Stimulated activated CD8-positive, alpha-beta memory T cell treated with anti-CD3 and anti-CD28 coated beads, Interleukin-4, amount 100 ng/mL, for 1 hour (primary cell): ENCODE results near the gene ANO10.
"Not testable (repeated sequence)": the region's sequence is repeated elsewhere in the genome, so short reads cannot be mapped to it uniquely, and the experiment has no call there.

ENCODE experiments used
- DNase-seq, 2 donors: peaks; one replicate each; pipeline ENCODE4 v3.0.0-alpha.2; 2020; ENCODE audit warnings: low read depth in 2 of 2, low spot score in 1 of 2

Gene ANO10

DNA sequence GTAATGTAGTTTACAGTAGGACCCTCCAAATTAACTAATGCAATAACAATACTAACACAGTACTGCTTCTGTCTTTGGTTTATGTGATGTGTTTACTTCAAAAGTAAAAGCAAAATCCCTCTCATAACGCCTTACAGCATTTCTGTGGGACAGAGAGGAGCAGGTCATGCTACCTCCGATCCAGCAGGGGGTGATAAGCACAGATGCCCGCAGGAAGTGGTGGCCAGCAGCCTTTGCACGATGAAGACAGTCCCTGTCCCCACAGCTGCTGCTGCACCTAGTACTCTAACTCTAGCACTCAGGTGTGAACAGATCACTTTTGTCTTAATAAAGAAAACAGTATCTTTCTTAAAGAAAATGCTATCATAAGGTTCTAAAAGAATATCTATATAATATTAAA lies 38.3 kb downstream of the ANO10 start:
- no peak for DNase-seq

DNA sequence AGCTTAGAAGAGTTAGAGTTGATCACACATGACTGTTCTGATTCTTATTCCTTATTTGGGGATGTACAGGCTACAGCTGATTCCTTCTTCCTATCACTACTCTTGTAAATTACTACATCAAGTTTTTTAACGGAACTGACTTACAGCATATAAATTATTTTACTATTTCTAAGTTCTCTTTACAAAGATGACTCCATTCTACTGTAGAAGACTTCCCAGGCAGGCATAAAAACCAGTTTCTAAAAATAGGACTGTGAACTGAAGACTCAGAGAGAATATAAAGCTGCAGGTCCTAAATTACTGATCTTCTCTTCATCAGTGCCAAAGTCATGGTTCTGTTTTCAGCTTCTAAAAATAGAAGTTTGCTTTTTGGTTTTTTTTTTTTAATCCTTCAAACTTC lies 38.9 kb downstream of the ANO10 start:
- DNase-seq = no peak

GRCh38 chr3:43581343-43581742 lies 40.5 kb downstream of the ANO10 start:
- no peak for DNase-seq

DNA sequence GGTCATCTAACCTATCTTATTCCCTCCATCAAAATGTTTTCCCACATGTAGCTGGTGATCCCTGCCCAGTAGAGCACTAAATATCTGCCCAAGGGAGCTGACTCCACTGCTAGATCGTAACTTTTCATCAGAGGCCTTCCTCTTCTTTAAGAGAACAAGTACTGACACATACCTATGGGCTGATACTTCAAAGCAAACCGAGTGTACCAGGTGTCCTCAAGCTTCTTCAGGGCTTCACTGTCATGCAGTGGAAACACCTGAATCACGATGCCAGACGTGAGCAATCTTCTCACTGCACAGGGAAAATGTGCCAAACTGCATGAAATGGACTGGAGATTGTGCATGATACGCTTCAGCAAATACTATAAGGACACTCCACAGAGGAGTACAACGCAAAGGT lies 41.6 kb downstream of the ANO10 start:
- no peak for DNase-seq

- DNase-seq = no peak
These were observed 48.2 kb downstream of the ANO10 start for GRCh38 chr3:43573576-43573975.

GRCh38 chr3:43565661-43566341 lies 56.0 kb downstream of the ANO10 start:
- DNase-seq = not testable (repeated sequence)

GRCh38 chr3:43559961-43560360 lies 61.9 kb downstream of the ANO10 start:
- no peak for DNase-seq

DNA sequence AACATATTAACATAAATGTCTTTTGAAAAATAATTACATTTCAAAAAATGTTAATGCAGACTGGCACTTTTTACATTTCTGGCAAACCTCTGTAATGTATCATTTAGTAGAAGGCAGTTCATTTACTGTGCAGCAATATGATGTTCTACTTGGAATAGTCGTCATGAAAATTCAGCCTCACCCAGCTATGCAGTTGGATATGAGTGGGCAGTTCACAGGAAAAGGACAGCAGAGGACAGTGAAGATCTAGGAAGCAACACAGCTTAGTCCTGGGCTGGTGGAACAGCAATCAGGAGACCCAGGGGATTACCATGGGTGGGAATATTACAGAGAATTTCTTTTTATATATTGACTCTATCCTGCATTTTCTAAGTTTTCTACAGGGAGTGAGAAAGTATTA lies 63.6 kb downstream of the ANO10 start:
- DNase-seq = no peak

- DNase-seq = no peak
These were observed 72.1 kb downstream of the ANO10 start for GRCh38 chr3:43549626-43550290.

DNA sequence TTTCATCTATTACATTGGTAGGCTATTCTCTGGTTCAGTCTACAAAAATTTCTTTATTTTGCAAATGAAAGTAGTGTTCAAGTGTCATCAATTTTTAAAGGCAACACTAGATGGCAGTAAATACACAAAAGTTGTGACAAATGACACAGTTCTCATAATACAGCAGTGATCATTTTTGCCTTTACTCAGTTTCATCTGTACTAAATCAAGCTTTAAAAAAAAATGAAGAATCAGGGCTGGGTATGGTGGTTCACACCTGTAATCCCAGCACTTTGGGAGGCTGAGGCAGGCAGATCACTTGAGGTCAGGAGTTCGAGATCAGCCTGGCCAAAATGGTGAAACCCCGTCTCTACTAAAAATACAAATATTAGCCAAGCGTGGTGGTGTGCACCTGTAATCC lies 77.5 kb downstream of the ANO10 start:
- not testable (repeated sequence) for DNase-seq

DNA sequence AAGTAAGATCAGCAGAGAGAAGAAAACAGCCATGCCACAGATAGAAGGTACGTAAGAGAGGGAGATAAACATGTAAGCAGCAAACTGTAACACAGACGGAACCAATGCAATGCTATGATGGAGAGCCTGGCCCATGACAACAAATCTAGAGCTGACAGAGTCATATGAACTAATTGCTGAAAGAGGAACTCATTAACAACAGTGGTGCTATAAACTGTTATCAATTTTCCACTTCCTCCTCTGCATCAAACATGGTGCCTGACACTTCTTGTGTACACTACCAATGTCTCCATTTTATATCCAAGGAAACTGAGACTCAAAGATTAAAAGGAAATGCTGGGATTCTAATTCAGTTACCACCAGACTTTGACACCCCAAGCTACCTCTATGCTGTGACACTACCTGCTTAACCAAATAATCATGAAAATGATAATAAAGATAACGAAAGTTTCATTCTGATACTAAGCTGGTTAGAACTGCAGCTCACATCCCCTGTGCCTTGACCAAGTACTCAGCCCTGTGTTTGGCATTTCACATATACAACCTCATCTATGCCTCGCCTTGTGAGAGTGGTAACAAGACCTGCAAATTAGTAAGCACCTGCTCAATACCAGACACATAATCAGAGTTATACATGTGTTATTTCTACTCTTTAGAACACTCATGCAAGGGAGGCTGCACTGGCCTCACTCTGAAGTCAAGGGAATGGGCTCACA lies 79.3 kb downstream of the ANO10 start:
- DNase-seq = no peak

GRCh38 chr3:43540624-43541023 lies 81.2 kb downstream of the ANO10 start:
- no peak for DNase-seq

DNA sequence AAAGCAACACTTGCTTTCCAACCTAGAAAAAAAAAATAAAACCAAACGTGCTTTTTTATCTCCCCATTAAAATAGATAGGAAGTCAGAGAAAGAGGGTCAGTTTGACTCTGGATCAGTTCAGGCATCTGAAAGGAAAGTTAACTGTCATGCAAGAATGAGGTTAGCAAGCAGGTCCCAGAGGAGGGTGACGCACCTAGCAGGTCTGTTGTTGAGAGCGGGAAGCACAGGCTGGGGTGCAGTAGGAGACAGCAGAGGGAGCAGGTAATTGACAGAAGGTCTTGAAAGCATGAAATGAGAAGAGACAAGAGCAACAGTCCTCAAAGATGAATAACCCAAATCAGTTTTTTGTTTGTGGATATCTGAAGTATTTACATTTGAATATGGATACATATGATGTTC lies 82.5 kb downstream of the ANO10 start:
- DNase-seq = no peak

GRCh38 chr3:43537225-43537624 lies 84.6 kb downstream of the ANO10 start:
- no peak for DNase-seq

GRCh38 chr3:43534675-43535074 lies 87.1 kb downstream of the ANO10 start:
- DNase-seq = no peak

DNA sequence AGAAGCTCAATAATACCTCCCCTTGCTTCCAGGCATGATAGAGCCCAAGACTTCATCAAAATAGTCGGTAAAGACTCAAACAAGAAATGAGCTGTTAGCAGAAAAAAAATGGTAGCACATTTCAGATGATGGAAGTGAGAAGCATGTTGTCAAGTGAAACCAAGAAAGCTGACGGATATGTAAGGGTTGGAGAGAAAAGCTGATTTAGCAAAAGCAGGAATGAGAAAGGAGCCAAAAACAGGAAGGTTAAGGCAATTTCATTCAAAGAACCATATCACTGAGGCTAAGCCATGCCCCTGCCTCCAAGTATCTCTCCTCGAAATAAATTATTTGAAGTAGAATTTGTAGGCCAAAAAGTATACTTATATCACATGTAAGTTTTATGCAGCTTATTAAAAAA lies 88.8 kb downstream of the ANO10 start:
- DNase-seq = no peak

DNA sequence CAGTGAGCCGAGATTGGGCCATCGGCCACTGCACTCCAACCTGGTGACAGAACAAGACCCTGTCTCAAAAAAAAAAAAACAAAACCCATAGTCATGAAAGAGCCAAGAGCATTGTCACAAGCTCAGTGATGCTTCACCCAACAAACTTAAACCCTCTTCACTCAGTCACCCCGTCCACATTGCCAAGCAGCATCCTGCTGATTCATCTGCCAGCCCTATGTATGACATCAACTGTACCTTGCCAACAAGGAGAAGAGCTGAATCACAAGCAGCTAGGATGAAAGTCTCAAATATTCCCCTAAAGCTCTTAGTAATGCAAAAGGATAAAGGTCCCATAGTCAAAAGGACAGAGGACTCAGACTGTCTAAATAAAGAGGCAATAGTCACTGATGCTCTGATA lies 90.0 kb downstream of the ANO10 start:
- no peak for DNase-seq

- DNase-seq = no peak
These were observed 93.2 kb downstream of the ANO10 start for GRCh38 chr3:43528498-43529099.

- no peak for DNase-seq
These were observed 94.9 kb downstream of the ANO10 start for GRCh38 chr3:43526956-43527355.

- DNase-seq = no peak
These were observed 95.7 kb downstream of the ANO10 start for GRCh38 chr3:43525941-43526607.

- no peak for DNase-seq
These were observed 96.4 kb downstream of the ANO10 start for GRCh38 chr3:43525386-43525785.
